Thyroid gland (tissue), 4 donors: ENCODE data around the gene OR56A3. TPM values are rescaled to one million over a fixed set of nuclear protein-coding genes. Genes with fewer than 3 reads are reported as not detected.

Experiments
- DNase-seq, 2 donors: peaks; one replicate each; pipeline ENCODE4 v3.0.0-alpha.2; 2019
- H3K27ac ChIP-seq, 3 donors: fragments of 200-600 bp; sonication (generic); 1 replicate in 2 of 3; 2 replicates in 1 of 3; pipeline ENCODE4 v1.5.1; 2016 to 2019; ENCODE audit warnings: mild to moderate bottlenecking in 1 of 3, moderate library complexity in 1 of 3
- H3K27me3 ChIP-seq: fragments of 200-600 bp; sonication (generic); one replicate; pipeline ENCODE4 v1.5.1; 2019
- H3K36me3 ChIP-seq, 2 donors: fragments of 200-600 bp; sonication (generic); one replicate each; pipeline ENCODE4 v1.5.1; 2016 to 2019
- H3K4me1 ChIP-seq, 2 donors: fragments of 200-600 bp; sonication (generic); one replicate each; pipeline ENCODE4 v1.5.1; 2017 to 2019
- H3K4me3 ChIP-seq, 3 donors: fragments of 200-600 bp; sonication (generic); replicated peaks in 1 of 3; 1 replicate in 2 of 3; 2 replicates in 1 of 3; pipeline ENCODE4 v1.5.1; 2016; ENCODE audit warnings: mild to moderate bottlenecking in 1 of 3
- H3K9me3 ChIP-seq: fragments of 200-600 bp; sonication (generic); one replicate; pipeline ENCODE4 v1.5.1; 2017
- CTCF ChIP-seq, 6 experiments: fragments of 200-600 bp in 3 of 6; fragments of 450-650 bp in 3 of 6; sonication (generic) in 3 of 6; IDR thresholded peaks; one replicate each; pipeline ENCODE4 v1.5.1; 2016 to 2019; ENCODE audit warnings: antibody characterized with exemption in 6 of 6, mild to moderate bottlenecking in 2 of 6, inconsistent platforms in 1 of 6, moderate library complexity in 1 of 6
- POLR2A ChIP-seq, 2 donors: fragments of 450-650 bp; IDR thresholded peaks; one replicate each; pipeline ENCODE4 v1.6.1; 2017; ENCODE audit warnings: antibody characterized with exemption in 2 of 2, mild to moderate bottlenecking in 2 of 2, moderate library complexity in 1 of 2
- whole genome bisulfite sequencing, 2 donors: methylation state at CpG; one replicate each; pipeline ENCODE4 v1.1.5; 2017; 5-methylcytosine and 5-hydroxymethylcytosine counted together
- intact Hi-C: fragments of 100-400 bp; cut with DNase I; formaldehyde crosslinking; loops from one replicate; pipeline ENCODE4 v1.15.1; 2023
- total RNA-seq, 4 donors: library from RNA; depleted of rRNA; stranded (reverse); fragments of >200 nt; gene quantifications; one replicate each; pipeline ENCODE4 v1.2.3, GENCODE V29; 2016

Gene OR56A3
- total RNA-seq, 4 donors from 2014 or later: not detected

DNA sequence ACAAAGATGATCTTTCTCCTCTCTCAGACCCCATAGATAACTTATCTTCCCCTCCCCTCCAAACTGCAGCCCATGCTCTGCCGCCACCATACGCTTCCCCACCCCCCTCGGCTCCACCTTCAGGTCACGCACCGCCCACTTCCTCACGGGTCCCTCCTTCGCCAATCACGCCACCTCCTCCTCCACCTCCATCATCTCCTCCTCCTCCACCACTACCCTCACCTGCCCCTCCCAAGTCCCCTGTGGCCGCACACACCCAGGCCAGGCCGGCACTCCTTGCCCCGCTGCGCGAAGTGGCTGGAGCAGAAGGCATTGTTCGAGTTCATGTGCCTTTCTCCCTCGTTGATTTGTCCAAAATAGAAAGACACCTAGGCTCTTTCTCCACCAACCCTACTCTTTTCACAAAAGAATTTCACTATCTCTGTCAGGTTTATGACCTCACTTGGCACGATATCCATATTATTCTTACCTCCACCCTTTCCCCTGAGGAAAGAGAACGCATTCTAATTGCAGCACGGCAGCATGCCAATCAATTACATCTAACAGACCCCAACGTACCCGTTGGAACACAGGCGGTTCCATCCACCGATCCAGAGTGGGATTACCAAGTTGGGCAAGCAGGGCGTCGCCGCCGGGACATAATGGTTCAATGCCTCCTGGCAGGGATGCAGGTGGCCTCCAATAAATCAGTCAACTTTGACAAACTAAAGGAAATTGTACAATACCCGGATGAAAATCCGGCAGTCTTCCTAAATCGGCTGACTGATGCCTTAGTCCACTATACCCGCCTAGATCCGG lies 12.3 kb upstream of the OR56A3 start:
- intact Hi-C loops: no loop called here
- Histone ChIP-seq H3K27me3 (no peaks in the 10 kb centered on the region), H3K4me1 (no peaks in the 10 kb centered on the region), H3K4me3 (no peak overlapping the region), H3K36me3 (no peaks in the 10 kb centered on the region), H3K9me3 (no peaks in the 10 kb centered on the region), H3K27ac (no peak overlapping the region)
- TF ChIP-seq POLR2A (IDR thresholded peaks at IDR 0.05) (no peak), CTCF (IDR thresholded peaks at IDR 0.05) (no peak)
- 90 to 94% methylated on average over 31 of the region's 31 CpGs for WGBS, 2 donors
- no peak for DNase-seq

GRCh38 chr11:5930614-5931013 lies 11.4 kb upstream of the OR56A3 start:
- Histone ChIP-seq H3K4me3 (no peak overlapping the region), H3K27me3 (no peaks in the 10 kb centered on the region), H3K27ac (no peak overlapping the region), H3K4me1 (no peaks in the 10 kb centered on the region), H3K36me3 (no peaks in the 10 kb centered on the region), H3K9me3 (no peaks in the 10 kb centered on the region)
- no peak for DNase-seq
- intact Hi-C loops: no loop called here
- no peak for TF ChIP-seq CTCF (IDR thresholded peaks at IDR 0.05)
- no peak for TF ChIP-seq POLR2A (IDR thresholded peaks at IDR 0.05)
- 89 to 92% methylated on average over 12 to 18 of the region's 19 CpGs for WGBS, 2 donors

DNA sequence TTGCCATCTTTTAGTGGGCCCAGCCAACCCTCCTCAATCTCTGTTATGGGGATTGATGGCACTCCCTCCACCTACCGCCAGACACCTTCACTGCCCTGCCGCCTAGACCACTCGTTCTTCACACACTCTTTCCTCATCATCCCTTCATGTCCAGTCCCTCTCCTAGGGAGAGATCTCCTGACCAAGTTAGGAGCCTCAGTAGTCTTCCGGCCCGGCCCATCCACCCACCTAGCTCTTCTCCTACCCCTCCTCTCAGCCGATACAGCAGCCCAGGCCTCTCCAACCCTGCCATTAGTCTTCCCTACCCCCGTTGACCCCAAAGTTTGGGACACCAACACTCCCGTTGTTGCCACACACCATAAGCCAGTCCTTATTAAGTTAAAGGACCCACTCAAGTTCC lies 11.0 kb upstream of the OR56A3 start:
- intact Hi-C loops: no loop called here
- no peaks in the 10 kb centered on the region for H3K4me1 ChIP-seq
- 94 to 95% methylated on average over 8 of the region's 8 CpGs for WGBS, 2 donors
- no peak for DNase-seq
- no peaks in the 10 kb centered on the region for H3K36me3 ChIP-seq
- no peaks in the 10 kb centered on the region for H3K27me3 ChIP-seq
- no peak overlapping the region for H3K27ac ChIP-seq
- H3K9me3 ChIP-seq: no peaks in the 10 kb centered on the region
- TF ChIP-seq CTCF (IDR thresholded peaks at IDR 0.05): no peak
- H3K4me3 ChIP-seq: no peak overlapping the region

GRCh38 chr11:5932671-5933070 lies 9.4 kb upstream of the OR56A3 start:
- intact Hi-C loops: no loop called here
- H3K27ac ChIP-seq: no peak overlapping the region
- no peaks in the 10 kb centered on the region for H3K36me3 ChIP-seq
- H3K27me3 ChIP-seq: no peaks in the 10 kb centered on the region
- no peaks in the 10 kb centered on the region for H3K9me3 ChIP-seq
- no peak for TF ChIP-seq CTCF (IDR thresholded peaks at IDR 0.05)
- TF ChIP-seq POLR2A (IDR thresholded peaks at IDR 0.05): no peak
- WGBS, 2 donors: 95% methylated on average over 11 of the region's 11 CpGs
- no peaks in the 10 kb centered on the region for H3K4me1 ChIP-seq
- no peak overlapping the region for H3K4me3 ChIP-seq
- DNase-seq: no peak

DNA sequence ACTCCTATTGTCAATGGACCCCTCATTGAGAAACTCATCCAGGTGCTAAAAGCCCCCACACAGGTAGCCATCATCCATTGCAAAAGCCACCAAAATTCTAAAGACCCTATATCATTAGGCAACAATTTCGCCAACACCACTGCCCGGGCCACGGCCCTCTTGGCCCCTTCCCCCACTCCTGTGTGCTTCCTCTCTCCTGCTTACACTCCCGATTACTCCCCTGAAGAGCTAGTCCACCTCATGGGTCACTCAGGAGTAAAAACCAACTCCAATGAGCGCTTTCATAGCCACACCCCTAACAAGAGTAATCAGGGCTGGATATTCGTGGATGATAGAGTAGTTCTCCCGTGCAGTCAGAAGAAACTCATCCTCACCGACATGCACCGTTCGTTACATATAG lies 8.9 kb upstream of the OR56A3 start:
- DNase-seq: no peak
- intact Hi-C loops: no loop called here
- H3K4me1 ChIP-seq: no peaks in the 10 kb centered on the region
- no peak overlapping the region for H3K4me3 ChIP-seq
- H3K9me3 ChIP-seq: no peaks in the 10 kb centered on the region
- 91 to 95% methylated on average over 10 of the region's 10 CpGs for WGBS, 2 donors
- no peak overlapping the region for H3K27ac ChIP-seq
- no peaks in the 10 kb centered on the region for H3K36me3 ChIP-seq
- TF ChIP-seq CTCF (IDR thresholded peaks at IDR 0.05) (no peak), POLR2A (IDR thresholded peaks at IDR 0.05) (no peak)
- H3K27me3 ChIP-seq: no peaks in the 10 kb centered on the region
